ENCODE measurements around the gene MOB2. TPM values are rescaled to one million over a fixed set of nuclear protein-coding genes. Genes with fewer than 3 reads are reported as not detected.
"Not testable (repeated sequence)": the region's sequence is repeated elsewhere in the genome, so short reads cannot be mapped to it uniquely, and the experiment has no call there.

The MOB2 gene
- total RNA-seq, 4 donors from 2014 or later = 21.1 to 71.5 (median 48.3) TPM

GRCh38 chr11:1510928-1511327 lies 24.3 kb upstream of the MOB2 start:
- TF ChIP-seq CTCF (IDR thresholded peaks at IDR 0.05 in 4 of 5, conservative IDR thresholded peaks at IDR 0.05 in 1 of 5) (no peak), POLR2A (IDR thresholded peaks at IDR 0.05) (no peak)
- DNase-seq (no peak), ATAC-seq (no peak)
- no peak overlapping the region for H3K27ac ChIP-seq
- no peaks in the 10 kb centered on the region for H3K9me3 ChIP-seq
- peaks cover 63 to 67% of the 10 kb centered on the region in 2 donors for H3K4me1 ChIP-seq
- intact Hi-C loops (cut with DNase I; ENCODE audit: low total_unique reads) (loop anchor here (10.0 kb wide), 2 partner anchors 216 to 396 kb away; no protein-coding TSS in a partner anchor), in situ Hi-C loops (cut with MboI; ENCODE audit: low sequenced_read_pairs in 4 of 4) (loop anchor here (25.0 kb wide), 3 partner anchors 199 to 299 kb away; partner anchors contain the start of genes MUC5B (in 3 of the 4) and TOLLIP (in 1 of the 4))
- H3K27me3 ChIP-seq = no peaks in the 10 kb centered on the region
- H3K36me3 ChIP-seq = no peaks in the 10 kb centered on the region
- H3K4me3 ChIP-seq = no peak overlapping the region

GRCh38 chr11:1510351-1510750 lies 23.8 kb upstream of the MOB2 start:
- peaks cover 63 to 66% of the 10 kb centered on the region in 2 donors for H3K4me1 ChIP-seq
- not testable (repeated sequence) for DNase-seq, H3K4me3 ChIP-seq, H3K36me3 ChIP-seq, H3K9me3 ChIP-seq, H3K27me3 ChIP-seq, H3K27ac ChIP-seq, ATAC-seq
- intact Hi-C loops (cut with DNase I; ENCODE audit: low total_unique reads) (loop anchor here (10.0 kb wide), 2 partner anchors 216 to 396 kb away; no protein-coding TSS in a partner anchor), in situ Hi-C loops (cut with MboI; ENCODE audit: low sequenced_read_pairs in 4 of 4) (loop anchor here (25.0 kb wide), 3 partner anchors 198 to 298 kb away; partner anchors contain the start of genes MUC5B (in 3 of the 4) and TOLLIP (in 1 of the 4))

- DNase-seq (no peak), ATAC-seq (no peak)
- Histone ChIP-seq H3K4me1 (peaks cover 60 to 66% of the 10 kb centered on the region in 2 donors), H3K9me3 (no peaks in the 10 kb centered on the region), H3K27me3 (no peaks in the 10 kb centered on the region), H3K4me3 (no peak overlapping the region), H3K36me3 (no peaks in the 10 kb centered on the region), H3K27ac (no peak overlapping the region)
- TF ChIP-seq CTCF (IDR thresholded peaks at IDR 0.05 in 4 of 5, conservative IDR thresholded peaks at IDR 0.05 in 1 of 5) (no peak), POLR2A (IDR thresholded peaks at IDR 0.05) (no peak)
- in situ Hi-C loops (cut with MboI; ENCODE audit: low sequenced_read_pairs in 4 of 4) (loop anchor here (25.0 kb wide), 3 partner anchors 197 to 297 kb away; partner anchors contain the start of genes MUC5B (in 3 of the 4) and TOLLIP (in 1 of the 4)), intact Hi-C loops (cut with DNase I; ENCODE audit: low total_unique reads) (loop anchor here (10.0 kb wide), 2 partner anchors 215 to 395 kb away; no protein-coding TSS in a partner anchor)
Measured at GRCh38 chr11:1509626-1510255, 23.2 kb upstream of the MOB2 start.

GRCh38 chr11:1508986-1509385 lies 22.4 kb upstream of the MOB2 start:
- ATAC-seq (no peak), DNase-seq (no peak)
- H3K27ac ChIP-seq = no peak overlapping the region
- intact Hi-C loops (cut with DNase I; ENCODE audit: low total_unique reads) = no loop called here
- H3K27me3 ChIP-seq = no peaks in the 10 kb centered on the region
- in situ Hi-C loops (cut with MboI; ENCODE audit: low sequenced_read_pairs in 4 of 4) = loop anchor here (25.0 kb wide), 3 partner anchors 197 to 297 kb away; partner anchors contain the start of genes MUC5B (in 3 of the 4) and TOLLIP (in 1 of the 4)
- no peak for TF ChIP-seq POLR2A (IDR thresholded peaks at IDR 0.05)
- TF ChIP-seq CTCF (IDR thresholded peaks at IDR 0.05 in 4 of 5, conservative IDR thresholded peaks at IDR 0.05 in 1 of 5) = no peak
- H3K4me3 ChIP-seq = no peak overlapping the region
- H3K36me3 ChIP-seq = no peaks in the 10 kb centered on the region
- peaks cover 60 to 66% of the 10 kb centered on the region in 2 donors for H3K4me1 ChIP-seq
- H3K9me3 ChIP-seq = no peaks in the 10 kb centered on the region

GRCh38 chr11:1508491-1508891 lies 21.9 kb upstream of the MOB2 start:
- Histone ChIP-seq H3K4me1 (peaks cover 61 to 66% of the 10 kb centered on the region in 2 donors), H3K9me3 (no peaks in the 10 kb centered on the region), H3K4me3 (no peak overlapping the region), H3K27me3 (no peaks in the 10 kb centered on the region), H3K36me3 (no peaks in the 10 kb centered on the region), H3K27ac (no peak overlapping the region)
- in situ Hi-C loops (cut with MboI; ENCODE audit: low sequenced_read_pairs in 4 of 4) = loop anchor here (25.0 kb wide), 3 partner anchors 196 to 296 kb away; partner anchors contain the start of genes MUC5B (in 3 of the 4) and TOLLIP (in 1 of the 4)
- intact Hi-C loops (cut with DNase I; ENCODE audit: low total_unique reads) = no loop called here
- DNase-seq = no peak
- ATAC-seq = no peak
- TF ChIP-seq CTCF (IDR thresholded peaks at IDR 0.05 in 4 of 5, conservative IDR thresholded peaks at IDR 0.05 in 1 of 5) (no peak), POLR2A (IDR thresholded peaks at IDR 0.05) (no peak)

Measured in gastrocnemius medialis (tissue), 4 donors.